ENCODE results near the gene OR6J1.
"Not testable (repeated sequence)": the region's sequence is repeated elsewhere in the genome, so short reads cannot be mapped to it uniquely, and the experiment has no call there.

The OR6J1 gene

GRCh38 chr14:22641846-22642245 is 2.3 kb downstream of the OR6J1 start (continued):
- TF ChIP-seq, protein P1, sequence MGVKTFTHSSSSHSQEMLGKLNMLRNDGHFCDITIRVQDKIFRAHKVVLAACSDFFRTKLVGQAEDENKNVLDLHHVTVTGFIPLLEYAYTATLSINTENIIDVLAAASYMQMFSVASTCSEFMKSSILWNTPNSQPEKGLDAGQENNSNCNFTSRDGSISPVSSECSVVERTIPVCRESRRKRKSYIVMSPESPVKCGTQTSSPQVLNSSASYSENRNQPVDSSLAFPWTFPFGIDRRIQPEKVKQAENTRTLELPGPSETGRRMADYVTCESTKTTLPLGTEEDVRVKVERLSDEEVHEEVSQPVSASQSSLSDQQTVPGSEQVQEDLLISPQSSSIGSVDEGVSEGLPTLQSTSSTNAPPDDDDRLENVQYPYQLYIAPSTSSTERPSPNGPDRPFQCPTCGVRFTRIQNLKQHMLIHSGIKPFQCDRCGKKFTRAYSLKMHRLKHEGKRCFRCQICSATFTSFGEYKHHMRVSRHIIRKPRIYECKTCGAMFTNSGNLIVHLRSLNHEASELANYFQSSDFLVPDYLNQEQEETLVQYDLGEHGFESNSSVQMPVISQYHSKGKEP (tag by site-specific recombination; IDR thresholded peaks at IDR 0.05), result no peak
- no peak for TF ChIP-seq PRDM2 (tag by site-specific recombination; IDR thresholded peaks at IDR 0.05; ENCODE audit: borderline replicate concordance)

- no peak for TF ChIP-seq ZNF394 (tag by site-specific recombination; IDR thresholded peaks at IDR 0.05; ENCODE audit: borderline replicate concordance)
- TF ChIP-seq ZBTB26 (tag by site-specific recombination; optimal IDR thresholded peaks at IDR 0.05), result no peak
- no peak for TF ChIP-seq SCRT1 (tag by site-specific recombination; IDR thresholded peaks at IDR 0.05; ENCODE audit: borderline replicate concordance)
- TF ChIP-seq, protein P2, sequence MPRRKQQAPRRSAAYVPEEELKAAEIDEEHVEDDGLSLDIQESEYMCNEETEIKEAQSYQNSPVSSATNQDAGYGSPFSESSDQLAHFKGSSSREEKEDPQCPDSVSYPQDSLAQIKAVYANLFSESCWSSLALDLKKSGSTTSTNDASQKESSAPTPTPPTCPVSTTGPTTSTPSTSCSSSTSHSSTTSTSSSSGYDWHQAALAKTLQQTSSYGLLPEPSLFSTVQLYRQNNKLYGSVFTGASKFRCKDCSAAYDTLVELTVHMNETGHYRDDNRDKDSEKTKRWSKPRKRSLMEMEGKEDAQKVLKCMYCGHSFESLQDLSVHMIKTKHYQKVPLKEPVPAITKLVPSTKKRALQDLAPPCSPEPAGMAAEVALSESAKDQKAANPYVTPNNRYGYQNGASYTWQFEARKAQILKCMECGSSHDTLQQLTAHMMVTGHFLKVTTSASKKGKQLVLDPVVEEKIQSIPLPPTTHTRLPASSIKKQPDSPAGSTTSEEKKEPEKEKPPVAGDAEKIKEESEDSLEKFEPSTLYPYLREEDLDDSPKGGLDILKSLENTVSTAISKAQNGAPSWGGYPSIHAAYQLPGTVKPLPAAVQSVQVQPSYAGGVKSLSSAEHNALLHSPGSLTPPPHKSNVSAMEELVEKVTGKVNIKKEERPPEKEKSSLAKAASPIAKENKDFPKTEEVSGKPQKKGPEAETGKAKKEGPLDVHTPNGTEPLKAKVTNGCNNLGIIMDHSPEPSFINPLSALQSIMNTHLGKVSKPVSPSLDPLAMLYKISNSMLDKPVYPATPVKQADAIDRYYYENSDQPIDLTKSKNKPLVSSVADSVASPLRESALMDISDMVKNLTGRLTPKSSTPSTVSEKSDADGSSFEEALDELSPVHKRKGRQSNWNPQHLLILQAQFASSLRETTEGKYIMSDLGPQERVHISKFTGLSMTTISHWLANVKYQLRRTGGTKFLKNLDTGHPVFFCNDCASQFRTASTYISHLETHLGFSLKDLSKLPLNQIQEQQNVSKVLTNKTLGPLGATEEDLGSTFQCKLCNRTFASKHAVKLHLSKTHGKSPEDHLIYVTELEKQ (tag by site-specific recombination; IDR thresholded peaks at IDR 0.05; ENCODE audit: borderline replicate concordance), result no peak
- no peak for TF ChIP-seq ZNF521 (tag by site-specific recombination; IDR thresholded peaks at IDR 0.05)
- no peak for TF ChIP-seq ZNF558 (tag by site-specific recombination; IDR thresholded peaks at IDR 0.05)
- no peak for TF ChIP-seq ZNF629 (tag by site-specific recombination; IDR thresholded peaks at IDR 0.05)
- no peak for TF ChIP-seq ZBTB48 (tag by site-specific recombination; IDR thresholded peaks at IDR 0.05)
- CTCF ChIA-PET, result interaction anchor here (0.6 to 1.0 kb wide), 2 partner anchors 15 to 71 kb away, joined by 5 to 6 read pairs; no protein-coding TSS in a partner anchor
Measured at GRCh38 chr14:22640192-22640591, 4.0 kb downstream of the OR6J1 start.

DNA sequence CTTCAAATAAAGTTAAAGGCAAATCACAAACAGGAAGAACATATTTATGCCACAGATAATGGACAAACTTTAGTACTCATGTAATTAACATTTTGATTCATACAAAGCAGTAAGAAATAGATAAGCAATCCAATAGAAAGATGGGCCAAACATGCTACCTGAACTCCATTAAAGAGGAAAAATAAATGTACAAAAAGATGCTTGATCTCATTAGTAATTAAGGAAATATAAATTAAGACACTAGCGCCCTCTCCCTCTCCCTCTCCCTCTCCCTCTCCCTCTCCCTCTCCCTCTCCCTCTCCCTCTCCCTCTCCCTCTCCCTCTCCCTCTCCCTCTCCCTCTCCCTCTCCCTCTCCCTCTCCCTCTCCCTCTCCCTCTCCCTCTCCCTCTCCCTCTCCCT is 8.2 kb downstream of the OR6J1 start:
- H3K36me3 ChIP-seq (ENCODE audit: control insufficient read depth in 2 of 2, insufficient read depth in 1 of 2, low read length in 2 of 2); H3K4me1 ChIP-seq (ENCODE audit: control insufficient read depth, insufficient read depth, low read length); H3K27ac ChIP-seq (ENCODE audit: extremely low read depth, low read depth, low read length); H3K9me3 ChIP-seq (ENCODE audit: control insufficient read depth, insufficient read depth, low read depth, low read length); H3K4me3 ChIP-seq (ENCODE audit: low read depth, low read length); POLR2A ChIA-PET: not testable (repeated sequence)
- CTCF ChIA-PET, result interaction anchor here (0.5 to 1.2 kb wide), 4 partner anchors 8 to 79 kb away, joined by 3 to 4 read pairs (median 3); no protein-coding TSS in a partner anchor

More at GRCh38 chr14:22640192-22640591, 4.0 kb downstream of the OR6J1 start:
- H3K9me3 ChIP-seq (ENCODE audit: control insufficient read depth, insufficient read depth, low read depth, low read length), result no peaks in the 10 kb centered on the region
- H3K36me3 ChIP-seq (ENCODE audit: control insufficient read depth in 2 of 2, insufficient read depth in 1 of 2, low read length in 2 of 2), result no peaks in the 10 kb centered on the region
- no peak overlapping the region for H3K27ac ChIP-seq (ENCODE audit: extremely low read depth, low read depth, low read length)
- no peak overlapping the region for H3K4me3 ChIP-seq (ENCODE audit: low read depth, low read length)
- H3K4me1 ChIP-seq (ENCODE audit: control insufficient read depth, insufficient read depth, low read length), result no peaks in the 10 kb centered on the region
- POLR2A ChIA-PET, result no interaction called here
